WTC11 (cell line): ENCODE data around the gene IGHMBP2. TPM values are rescaled to one million over a fixed set of nuclear protein-coding genes. Genes with fewer than 3 reads are reported as not detected.
A peak's percentile ranks its signal among the peaks of the same experiment; 100 is the strongest.

Source experiments
- ATAC-seq: fragments of 200-7000 bp; cut with Tn5 transposase; 2 replicates; pipeline ENCODE4 v1.10.0; 2021; ENCODE audit warnings: mild to moderate bottlenecking, moderate library complexity
- Bru-seq: library from RNA; stranded (reverse); fragments of 400-500 nt; gene quantifications from one replicate; lab custom pipeline; 2021; lab: Mats Ljungman, UMichigan
- CTCF ChIA-PET: fragments of 300-600 bp; sonication (Branson Sonifier 250); formaldehyde crosslinking; loops from one replicate; lab custom pipeline; 2021; ENCODE audit warnings: antibody characterized with exemption; lab: Charles Lee
- POLR2A ChIA-PET: fragments of 350-600 bp; sonication (Branson Sonifier 250); formaldehyde crosslinking; loops from one replicate; lab custom pipeline; 2021; ENCODE audit warnings: antibody characterized with exemption; lab: Charles Lee
- DNase-seq: peaks from one replicate; pipeline ENCODE4 v3.0.0; 2021; ENCODE audit warnings: low spot score
- H3K27ac Mint-ChIP-seq: 2 replicates; pipeline ENCODE4 v1.8.0; 2021; ENCODE audit warnings: mixed read lengths
- H3K27me3 Mint-ChIP-seq: 2 replicates; pipeline ENCODE4 v1.8.0; 2021; ENCODE audit warnings: low read depth, mild to moderate bottlenecking, moderate library complexity, mixed read lengths
- H3K36me3 Mint-ChIP-seq: 2 replicates; pipeline ENCODE4 v1.8.0; 2021; ENCODE audit warnings: mixed read lengths
- H3K4me1 Mint-ChIP-seq: 2 replicates; pipeline ENCODE4 v1.8.0; 2022; ENCODE audit warnings: mixed read lengths
- H3K4me3 Mint-ChIP-seq: 2 replicates; pipeline ENCODE4 v1.8.0; 2021; ENCODE audit warnings: mild to moderate bottlenecking, moderate library complexity, mixed read lengths
- H3K9me3 Mint-ChIP-seq: 2 replicates; pipeline ENCODE4 v1.8.0; 2021; ENCODE audit warnings: mixed read lengths
- CREB1 ChIP-seq: sonication (generic); formaldehyde crosslinking; IDR thresholded peaks from 2 replicates; pipeline ENCODE4 v1.8.0; 2023; ENCODE audit warnings: mild to moderate bottlenecking, missing genetic modification reagents
- FOXP1 ChIP-seq: sonication (generic); formaldehyde crosslinking; IDR thresholded peaks from 2 replicates; pipeline ENCODE4 v1.8.0; 2022; ENCODE audit warnings: missing genetic modification reagents, mild to moderate bottlenecking, moderate library complexity, borderline replicate concordance
- MYBL2 ChIP-seq: sonication (generic); formaldehyde crosslinking; IDR thresholded peaks from 2 replicates; pipeline ENCODE4 v1.8.1; 2023; ENCODE audit warnings: mild to moderate bottlenecking, moderate library complexity, missing genetic modification reagents
- NFE2L1 ChIP-seq: sonication (generic); formaldehyde crosslinking; IDR thresholded peaks from 2 replicates; pipeline ENCODE4 v1.8.1; 2023; ENCODE audit warnings: missing genetic modification reagents
- SMAD4 ChIP-seq: sonication (generic); formaldehyde crosslinking; IDR thresholded peaks from 2 replicates; pipeline ENCODE4 v1.8.0; 2022; ENCODE audit warnings: mild to moderate bottlenecking, missing genetic modification reagents
- TCF7 ChIP-seq: sonication (generic); formaldehyde crosslinking; IDR thresholded peaks from 2 replicates; pipeline ENCODE4 v1.8.0; 2022; ENCODE audit warnings: mild to moderate bottlenecking, low read depth, missing genetic modification reagents, moderate library complexity
- ZNF219 ChIP-seq: sonication (generic); formaldehyde crosslinking; IDR thresholded peaks from 2 replicates; pipeline ENCODE4 v1.8.0; 2023; ENCODE audit warnings: missing genetic modification reagents, mild to moderate bottlenecking, borderline replicate concordance
- long read RNA-seq, 3 experiments: library from RNA in 1 of 3; library from capped mRNA in 1 of 3; library from polyadenylated mRNA in 1 of 3; unstranded in 2 of 3; stranded (forward) in 1 of 3; transcript quantifications; one replicate each; pipeline ENCODE4 v2.0.0, GENCODE V29; 2021
- total RNA-seq: library from RNA; stranded (reverse); gene quantifications from 3 replicates; pipeline ENCODE4 v1.2.3, GENCODE V29; 2021
- TF ChIP-seq, protein P1 (sequence below): fragments of 250-450 bp; sonication (Bioruptor Pico); IDR thresholded peaks from 2 replicates; pipeline ENCODE4 v1.9.0; 2021; ENCODE audit warnings: mild to moderate bottlenecking, borderline replicate concordance
- TF ChIP-seq, protein P2 (sequence below): fragments of 250-450 bp; sonication (Bioruptor Pico); IDR thresholded peaks from 2 replicates; pipeline ENCODE4 v2.1.2; 2022; ENCODE audit warnings: mild to moderate bottlenecking, moderate library complexity
- TF ChIP-seq, protein P3 (sequence below): sonication (generic); formaldehyde crosslinking; IDR thresholded peaks from 2 replicates; pipeline ENCODE4 v1.8.1; 2022; ENCODE audit warnings: missing genetic modification reagents, borderline replicate concordance
- TF ChIP-seq, protein P4 (sequence below): sonication (generic); formaldehyde crosslinking; IDR thresholded peaks from 2 replicates; pipeline ENCODE4 v1.8.1; 2023; ENCODE audit warnings: mild to moderate bottlenecking, missing genetic modification reagents
- TF ChIP-seq, protein P5 (sequence below): sonication (generic); formaldehyde crosslinking; IDR thresholded peaks from 2 replicates; pipeline ENCODE4 v1.8.1; 2023; ENCODE audit warnings: mild to moderate bottlenecking, missing genetic modification reagents, borderline replicate concordance
- TF ChIP-seq, protein P6 (sequence below): sonication (generic); formaldehyde crosslinking; IDR thresholded peaks from 2 replicates; pipeline ENCODE4 v1.8.0; 2022; ENCODE audit warnings: missing genetic modification reagents
- TF ChIP-seq, protein P7 (sequence below): sonication (generic); formaldehyde crosslinking; IDR thresholded peaks from 2 replicates; pipeline ENCODE4 v1.8.1; 2022; ENCODE audit warnings: mild to moderate bottlenecking, moderate library complexity, missing genetic modification reagents

The IGHMBP2 gene
- 17.8 to 22.5 TPM (median 19.3 TPM) in 3 replicates for total RNA-seq
- Bru-seq, nascent RNA: percentile 60 among the genes with signal in this experiment
- long read RNA-seq, experiment 1, transcript IGHMBP2-201 (15 exons, 3,961 nt): major isoform, 37 of 78 reads
- long read RNA-seq, experiment 1, partial matches to known transcripts: 13 of 78 reads
- long read RNA-seq, experiment 1, other reads (novel, unspliced or antisense): 28 of 78 reads
- long read RNA-seq, experiment 2, partial matches to known transcripts: 7 of 14 reads
- long read RNA-seq, experiment 2, other reads (novel, unspliced or antisense): 3 of 14 reads
- long read RNA-seq, experiment 3, partial matches to known transcripts: 2 of 2 reads
- long read RNA-seq, experiment 3, other reads (novel, unspliced or antisense): 0 of 2 reads

DNA sequence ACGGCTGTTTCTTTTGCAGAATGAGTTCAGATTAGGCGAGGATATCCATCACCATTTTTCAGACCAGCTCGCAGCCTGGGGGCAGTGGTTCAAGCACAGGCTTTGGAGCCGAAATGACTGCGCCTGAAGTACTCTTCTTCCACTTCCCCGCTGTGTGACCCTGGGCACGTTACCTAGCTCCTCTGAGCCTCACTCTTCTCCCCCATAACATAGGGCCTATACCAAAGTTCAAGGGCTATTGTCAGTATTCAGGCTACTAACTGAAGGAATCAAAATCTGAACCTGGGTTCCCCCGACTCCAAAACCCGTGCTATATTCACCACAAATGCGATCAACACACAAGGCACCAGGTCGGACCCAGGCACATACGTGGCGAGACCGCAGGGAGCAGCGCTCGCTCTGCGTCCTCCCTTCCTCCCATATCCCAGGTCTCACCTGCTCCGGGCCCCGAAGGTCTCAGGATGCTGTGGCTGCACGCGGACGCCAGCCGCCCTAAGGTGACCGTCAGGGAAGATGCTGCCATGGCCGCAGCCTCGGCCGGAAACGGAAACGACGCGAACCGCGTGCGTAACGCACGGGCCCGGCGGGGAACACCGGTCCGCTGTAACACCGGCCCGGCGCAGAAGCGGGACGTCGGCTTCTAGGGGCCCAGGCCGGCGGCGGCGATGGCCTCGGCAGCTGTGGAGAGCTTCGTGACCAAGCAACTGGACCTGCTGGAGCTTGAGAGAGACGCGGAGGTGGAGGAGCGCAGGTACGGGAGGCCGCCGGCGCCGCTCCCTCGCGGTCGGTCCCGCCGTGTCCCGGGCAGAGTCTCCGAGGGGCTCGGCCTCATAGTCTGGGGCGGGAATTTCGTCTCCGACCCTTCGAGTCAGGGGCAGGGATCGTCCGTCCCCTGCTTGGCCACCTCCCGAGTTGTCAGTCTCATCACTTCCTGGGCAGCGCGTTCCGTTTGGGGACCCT lies at the start of gene IGHMBP2, which contains the start of gene MRPL21:
Gene IGHMBP2, plus strand, starts transcription at position 604 of the 960 bp plus-strand sequence. Its CDS starts 62 bp downstream, at position 666.
Gene MRPL21, minus strand, starts transcription at position 545 of the 960 bp plus-strand sequence. Its CDS starts 22 bp downstream, at position 523.
- ATAC-seq (peak; percentile 86), DNase-seq (peak; percentile 87)
- Mint-ChIP-seq H3K4me1 (peaks cover 27% of the 10 kb centered on the region), H3K36me3 (peaks cover 24% of the 10 kb centered on the region), H3K9me3 (no peaks in the 10 kb centered on the region), H3K27me3 (no peaks in the 10 kb centered on the region), H3K4me3 (peak within 1 kb of the TSS; percentile 99), H3K27ac (peak within 1 kb of the TSS; percentile 65)
- ChIA-PET POLR2A (interaction anchor here (1.0 kb wide), 1 partner anchor 145 kb away, joined by 3 read pairs; the partner anchor contains the start of gene TPCN2), CTCF (interaction anchor here (1.0 to 1.3 kb wide), 2 partner anchors 47 to 105 kb away, joined by 3 to 5 read pairs; no protein-coding TSS in a partner anchor)
- TF ChIP-seq NFE2L1 (CRISPR knock-in tag): peak; percentile 72; the same call in 1 of the 2 replicates
- TF ChIP-seq FOXP1 (CRISPR knock-in tag): peak; percentile 98
- TF ChIP-seq CREB1 (CRISPR knock-in tag): 0 out of 2 replicates have a peak, but pooled peaks have one; percentile 63
- TF ChIP-seq, protein P1, sequence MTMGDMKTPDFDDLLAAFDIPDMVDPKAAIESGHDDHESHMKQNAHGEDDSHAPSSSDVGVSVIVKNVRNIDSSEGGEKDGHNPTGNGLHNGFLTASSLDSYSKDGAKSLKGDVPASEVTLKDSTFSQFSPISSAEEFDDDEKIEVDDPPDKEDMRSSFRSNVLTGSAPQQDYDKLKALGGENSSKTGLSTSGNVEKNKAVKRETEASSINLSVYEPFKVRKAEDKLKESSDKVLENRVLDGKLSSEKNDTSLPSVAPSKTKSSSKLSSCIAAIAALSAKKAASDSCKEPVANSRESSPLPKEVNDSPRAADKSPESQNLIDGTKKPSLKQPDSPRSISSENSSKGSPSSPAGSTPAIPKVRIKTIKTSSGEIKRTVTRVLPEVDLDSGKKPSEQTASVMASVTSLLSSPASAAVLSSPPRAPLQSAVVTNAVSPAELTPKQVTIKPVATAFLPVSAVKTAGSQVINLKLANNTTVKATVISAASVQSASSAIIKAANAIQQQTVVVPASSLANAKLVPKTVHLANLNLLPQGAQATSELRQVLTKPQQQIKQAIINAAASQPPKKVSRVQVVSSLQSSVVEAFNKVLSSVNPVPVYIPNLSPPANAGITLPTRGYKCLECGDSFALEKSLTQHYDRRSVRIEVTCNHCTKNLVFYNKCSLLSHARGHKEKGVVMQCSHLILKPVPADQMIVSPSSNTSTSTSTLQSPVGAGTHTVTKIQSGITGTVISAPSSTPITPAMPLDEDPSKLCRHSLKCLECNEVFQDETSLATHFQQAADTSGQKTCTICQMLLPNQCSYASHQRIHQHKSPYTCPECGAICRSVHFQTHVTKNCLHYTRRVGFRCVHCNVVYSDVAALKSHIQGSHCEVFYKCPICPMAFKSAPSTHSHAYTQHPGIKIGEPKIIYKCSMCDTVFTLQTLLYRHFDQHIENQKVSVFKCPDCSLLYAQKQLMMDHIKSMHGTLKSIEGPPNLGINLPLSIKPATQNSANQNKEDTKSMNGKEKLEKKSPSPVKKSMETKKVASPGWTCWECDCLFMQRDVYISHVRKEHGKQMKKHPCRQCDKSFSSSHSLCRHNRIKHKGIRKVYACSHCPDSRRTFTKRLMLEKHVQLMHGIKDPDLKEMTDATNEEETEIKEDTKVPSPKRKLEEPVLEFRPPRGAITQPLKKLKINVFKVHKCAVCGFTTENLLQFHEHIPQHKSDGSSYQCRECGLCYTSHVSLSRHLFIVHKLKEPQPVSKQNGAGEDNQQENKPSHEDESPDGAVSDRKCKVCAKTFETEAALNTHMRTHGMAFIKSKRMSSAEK (CRISPR knock-in tag): no peak
- TF ChIP-seq, protein P2, sequence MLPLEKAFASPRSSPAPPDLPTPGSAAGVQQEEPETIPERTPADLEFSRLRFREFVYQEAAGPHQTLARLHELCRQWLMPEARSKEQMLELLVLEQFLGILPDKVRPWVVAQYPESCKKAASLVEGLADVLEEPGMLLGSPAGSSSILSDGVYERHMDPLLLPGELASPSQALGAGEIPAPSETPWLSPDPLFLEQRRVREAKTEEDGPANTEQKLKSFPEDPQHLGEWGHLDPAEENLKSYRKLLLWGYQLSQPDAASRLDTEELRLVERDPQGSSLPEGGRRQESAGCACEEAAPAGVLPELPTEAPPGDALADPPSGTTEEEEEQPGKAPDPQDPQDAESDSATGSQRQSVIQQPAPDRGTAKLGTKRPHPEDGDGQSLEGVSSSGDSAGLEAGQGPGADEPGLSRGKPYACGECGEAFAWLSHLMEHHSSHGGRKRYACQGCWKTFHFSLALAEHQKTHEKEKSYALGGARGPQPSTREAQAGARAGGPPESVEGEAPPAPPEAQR: no peak
- TF ChIP-seq, protein P3, sequence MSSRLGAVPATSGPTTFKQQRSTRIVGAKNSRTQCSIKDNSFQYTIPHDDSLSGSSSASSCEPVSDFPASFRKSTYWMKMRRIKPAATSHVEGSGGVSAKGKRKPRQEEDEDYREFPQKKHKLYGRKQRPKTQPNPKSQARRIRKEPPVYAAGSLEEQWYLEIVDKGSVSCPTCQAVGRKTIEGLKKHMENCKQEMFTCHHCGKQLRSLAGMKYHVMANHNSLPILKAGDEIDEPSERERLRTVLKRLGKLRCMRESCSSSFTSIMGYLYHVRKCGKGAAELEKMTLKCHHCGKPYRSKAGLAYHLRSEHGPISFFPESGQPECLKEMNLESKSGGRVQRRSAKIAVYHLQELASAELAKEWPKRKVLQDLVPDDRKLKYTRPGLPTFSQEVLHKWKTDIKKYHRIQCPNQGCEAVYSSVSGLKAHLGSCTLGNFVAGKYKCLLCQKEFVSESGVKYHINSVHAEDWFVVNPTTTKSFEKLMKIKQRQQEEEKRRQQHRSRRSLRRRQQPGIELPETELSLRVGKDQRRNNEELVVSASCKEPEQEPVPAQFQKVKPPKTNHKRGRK: 0 out of 2 replicates have a peak, but pooled peaks have one; percentile 28
- TF ChIP-seq, protein P4, sequence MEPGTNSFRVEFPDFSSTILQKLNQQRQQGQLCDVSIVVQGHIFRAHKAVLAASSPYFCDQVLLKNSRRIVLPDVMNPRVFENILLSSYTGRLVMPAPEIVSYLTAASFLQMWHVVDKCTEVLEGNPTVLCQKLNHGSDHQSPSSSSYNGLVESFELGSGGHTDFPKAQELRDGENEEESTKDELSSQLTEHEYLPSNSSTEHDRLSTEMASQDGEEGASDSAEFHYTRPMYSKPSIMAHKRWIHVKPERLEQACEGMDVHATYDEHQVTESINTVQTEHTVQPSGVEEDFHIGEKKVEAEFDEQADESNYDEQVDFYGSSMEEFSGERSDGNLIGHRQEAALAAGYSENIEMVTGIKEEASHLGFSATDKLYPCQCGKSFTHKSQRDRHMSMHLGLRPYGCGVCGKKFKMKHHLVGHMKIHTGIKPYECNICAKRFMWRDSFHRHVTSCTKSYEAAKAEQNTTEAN (CRISPR knock-in tag): peak; percentile 95
- TF ChIP-seq MYBL2 (CRISPR knock-in tag): peak; percentile 95
- no peak for TF ChIP-seq SMAD4 (CRISPR knock-in tag)
- TF ChIP-seq TCF7 (CRISPR knock-in tag): peak; percentile 89; the same call in 1 of the 2 replicates
- peak; percentile 2; the same call in 1 of the 2 replicates for TF ChIP-seq ZNF219 (CRISPR knock-in tag)
- TF ChIP-seq, protein P5, sequence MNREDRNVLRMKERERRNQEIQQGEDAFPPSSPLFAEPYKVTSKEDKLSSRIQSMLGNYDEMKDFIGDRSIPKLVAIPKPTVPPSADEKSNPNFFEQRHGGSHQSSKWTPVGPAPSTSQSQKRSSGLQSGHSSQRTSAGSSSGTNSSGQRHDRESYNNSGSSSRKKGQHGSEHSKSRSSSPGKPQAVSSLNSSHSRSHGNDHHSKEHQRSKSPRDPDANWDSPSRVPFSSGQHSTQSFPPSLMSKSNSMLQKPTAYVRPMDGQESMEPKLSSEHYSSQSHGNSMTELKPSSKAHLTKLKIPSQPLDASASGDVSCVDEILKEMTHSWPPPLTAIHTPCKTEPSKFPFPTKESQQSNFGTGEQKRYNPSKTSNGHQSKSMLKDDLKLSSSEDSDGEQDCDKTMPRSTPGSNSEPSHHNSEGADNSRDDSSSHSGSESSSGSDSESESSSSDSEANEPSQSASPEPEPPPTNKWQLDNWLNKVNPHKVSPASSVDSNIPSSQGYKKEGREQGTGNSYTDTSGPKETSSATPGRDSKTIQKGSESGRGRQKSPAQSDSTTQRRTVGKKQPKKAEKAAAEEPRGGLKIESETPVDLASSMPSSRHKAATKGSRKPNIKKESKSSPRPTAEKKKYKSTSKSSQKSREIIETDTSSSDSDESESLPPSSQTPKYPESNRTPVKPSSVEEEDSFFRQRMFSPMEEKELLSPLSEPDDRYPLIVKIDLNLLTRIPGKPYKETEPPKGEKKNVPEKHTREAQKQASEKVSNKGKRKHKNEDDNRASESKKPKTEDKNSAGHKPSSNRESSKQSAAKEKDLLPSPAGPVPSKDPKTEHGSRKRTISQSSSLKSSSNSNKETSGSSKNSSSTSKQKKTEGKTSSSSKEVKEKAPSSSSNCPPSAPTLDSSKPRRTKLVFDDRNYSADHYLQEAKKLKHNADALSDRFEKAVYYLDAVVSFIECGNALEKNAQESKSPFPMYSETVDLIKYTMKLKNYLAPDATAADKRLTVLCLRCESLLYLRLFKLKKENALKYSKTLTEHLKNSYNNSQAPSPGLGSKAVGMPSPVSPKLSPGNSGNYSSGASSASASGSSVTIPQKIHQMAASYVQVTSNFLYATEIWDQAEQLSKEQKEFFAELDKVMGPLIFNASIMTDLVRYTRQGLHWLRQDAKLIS (CRISPR knock-in tag): no peak
- TF ChIP-seq, protein P6, sequence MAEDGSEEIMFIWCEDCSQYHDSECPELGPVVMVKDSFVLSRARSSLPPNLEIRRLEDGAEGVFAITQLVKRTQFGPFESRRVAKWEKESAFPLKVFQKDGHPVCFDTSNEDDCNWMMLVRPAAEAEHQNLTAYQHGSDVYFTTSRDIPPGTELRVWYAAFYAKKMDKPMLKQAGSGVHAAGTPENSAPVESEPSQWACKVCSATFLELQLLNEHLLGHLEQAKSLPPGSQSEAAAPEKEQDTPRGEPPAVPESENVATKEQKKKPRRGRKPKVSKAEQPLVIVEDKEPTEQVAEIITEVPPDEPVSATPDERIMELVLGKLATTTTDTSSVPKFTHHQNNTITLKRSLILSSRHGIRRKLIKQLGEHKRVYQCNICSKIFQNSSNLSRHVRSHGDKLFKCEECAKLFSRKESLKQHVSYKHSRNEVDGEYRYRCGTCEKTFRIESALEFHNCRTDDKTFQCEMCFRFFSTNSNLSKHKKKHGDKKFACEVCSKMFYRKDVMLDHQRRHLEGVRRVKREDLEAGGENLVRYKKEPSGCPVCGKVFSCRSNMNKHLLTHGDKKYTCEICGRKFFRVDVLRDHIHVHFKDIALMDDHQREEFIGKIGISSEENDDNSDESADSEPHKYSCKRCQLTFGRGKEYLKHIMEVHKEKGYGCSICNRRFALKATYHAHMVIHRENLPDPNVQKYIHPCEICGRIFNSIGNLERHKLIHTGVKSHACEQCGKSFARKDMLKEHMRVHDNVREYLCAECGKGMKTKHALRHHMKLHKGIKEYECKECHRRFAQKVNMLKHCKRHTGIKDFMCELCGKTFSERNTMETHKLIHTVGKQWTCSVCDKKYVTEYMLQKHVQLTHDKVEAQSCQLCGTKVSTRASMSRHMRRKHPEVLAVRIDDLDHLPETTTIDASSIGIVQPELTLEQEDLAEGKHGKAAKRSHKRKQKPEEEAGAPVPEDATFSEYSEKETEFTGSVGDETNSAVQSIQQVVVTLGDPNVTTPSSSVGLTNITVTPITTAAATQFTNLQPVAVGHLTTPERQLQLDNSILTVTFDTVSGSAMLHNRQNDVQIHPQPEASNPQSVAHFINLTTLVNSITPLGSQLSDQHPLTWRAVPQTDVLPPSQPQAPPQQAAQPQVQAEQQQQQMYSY (CRISPR knock-in tag): 0 out of 2 replicates have a peak, but pooled peaks have one; percentile 36
- TF ChIP-seq, protein P7, sequence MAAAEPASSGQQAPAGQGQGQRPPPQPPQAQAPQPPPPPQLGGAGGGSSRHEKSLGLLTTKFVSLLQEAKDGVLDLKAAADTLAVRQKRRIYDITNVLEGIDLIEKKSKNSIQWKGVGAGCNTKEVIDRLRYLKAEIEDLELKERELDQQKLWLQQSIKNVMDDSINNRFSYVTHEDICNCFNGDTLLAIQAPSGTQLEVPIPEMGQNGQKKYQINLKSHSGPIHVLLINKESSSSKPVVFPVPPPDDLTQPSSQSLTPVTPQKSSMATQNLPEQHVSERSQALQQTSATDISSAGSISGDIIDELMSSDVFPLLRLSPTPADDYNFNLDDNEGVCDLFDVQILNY (CRISPR knock-in tag): peak; percentile 89
